HEK293T (cell line): ENCODE measurements around the gene SAFB.

Experiments used
- ARNT ChIP-seq: fragments of 450-650 bp; IDR thresholded peaks from 2 replicates; pipeline ENCODE4 v1.6.1; 2017; ENCODE audit warnings: mild to moderate bottlenecking
- BHLHE40 ChIP-seq: fragments of 450-650 bp; IDR thresholded peaks from 2 replicates; pipeline ENCODE4 v1.6.1; 2016; ENCODE audit warnings: mild to moderate bottlenecking, moderate library complexity, borderline replicate concordance
- CTBP1 ChIP-seq: fragments of 450-650 bp; IDR thresholded peaks from 2 replicates; pipeline ENCODE4 v1.6.1; 2016; ENCODE audit warnings: borderline replicate concordance
- ELF4 ChIP-seq: fragments of 450-650 bp; IDR thresholded peaks from 2 replicates; pipeline ENCODE4 v1.6.1; 2017; ENCODE audit warnings: antibody characterized with exemption
- FOXA1 ChIP-seq: fragments of 450-650 bp; IDR thresholded peaks from 2 replicates; pipeline ENCODE4 v1.6.1; 2016; ENCODE audit warnings: mild to moderate bottlenecking
- FOXK2 ChIP-seq: fragments of 450-650 bp; IDR thresholded peaks from 2 replicates; pipeline ENCODE4 v1.6.1; 2016; ENCODE audit warnings: mild to moderate bottlenecking
- FOXM1 ChIP-seq: fragments of 450-650 bp; IDR thresholded peaks from 2 replicates; pipeline ENCODE4 v1.6.1; 2017; ENCODE audit warnings: mild to moderate bottlenecking, borderline replicate concordance
- HDGF ChIP-seq: fragments of 450-650 bp; IDR thresholded peaks from 2 replicates; pipeline ENCODE4 v1.6.1; 2017; ENCODE audit warnings: antibody characterized with exemption, borderline replicate concordance
- NFRKB ChIP-seq: fragments of 450-650 bp; IDR thresholded peaks from 2 replicates; pipeline ENCODE4 v1.6.1; 2016; ENCODE audit warnings: mild to moderate bottlenecking, moderate library complexity
- PKNOX1 ChIP-seq: fragments of 450-650 bp; IDR thresholded peaks from 2 replicates; pipeline ENCODE4 v1.6.1; 2016
- SP1 ChIP-seq: fragments of 450-650 bp; IDR thresholded peaks from 2 replicates; pipeline ENCODE4 v1.6.1; 2017
- SUZ12 ChIP-seq: fragments of 450-650 bp; IDR thresholded peaks from 2 replicates; pipeline ENCODE4 v1.6.1; 2016; ENCODE audit warnings: mild to moderate bottlenecking
- TARDBP ChIP-seq: fragments of 450-650 bp; IDR thresholded peaks from 2 replicates; pipeline ENCODE4 v1.6.1; 2016
- ZNF384 ChIP-seq: fragments of 450-650 bp; IDR thresholded peaks from 2 replicates; pipeline ENCODE4 v1.6.1; 2016

GRCh38 chr19:5621311-5621944 lies 1.5 kb upstream of the SAFB start:
- TF ChIP-seq SUZ12 (no peak), SP1 (no peak), FOXK2 (no peak), CTBP1 (no peak), HDGF (no peak), TARDBP (no peak), BHLHE40 (no peak), PKNOX1 (no peak), ZNF384 (no peak), FOXM1 (no peak), FOXA1 (no peak), NFRKB (no peak), ELF4 (no peak), ARNT (no peak)
